ENCODE measurements around the gene LGR4.

Gene LGR4

DNA sequence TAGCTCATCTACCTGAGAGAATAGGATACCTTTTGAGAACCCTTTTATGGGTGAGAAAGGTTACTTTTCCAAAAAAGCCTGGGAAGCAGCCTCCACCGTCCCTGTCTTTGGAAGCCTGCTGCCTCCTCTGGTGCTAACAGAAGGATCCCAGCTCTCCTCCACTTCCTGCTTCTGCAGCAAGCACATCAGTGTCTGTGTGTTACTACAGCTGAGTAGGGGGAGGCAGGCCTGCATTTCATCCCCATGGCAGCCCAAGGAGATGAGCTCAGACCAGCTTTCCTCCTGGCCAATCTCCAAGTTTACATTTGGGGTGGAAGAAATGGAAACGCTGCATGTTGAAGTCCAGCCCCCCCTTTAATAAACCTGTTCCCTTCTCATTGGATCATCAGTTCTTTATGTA, 102.2 kb downstream of the LGR4 start:
- TF ChIP-seq, protein P1, sequence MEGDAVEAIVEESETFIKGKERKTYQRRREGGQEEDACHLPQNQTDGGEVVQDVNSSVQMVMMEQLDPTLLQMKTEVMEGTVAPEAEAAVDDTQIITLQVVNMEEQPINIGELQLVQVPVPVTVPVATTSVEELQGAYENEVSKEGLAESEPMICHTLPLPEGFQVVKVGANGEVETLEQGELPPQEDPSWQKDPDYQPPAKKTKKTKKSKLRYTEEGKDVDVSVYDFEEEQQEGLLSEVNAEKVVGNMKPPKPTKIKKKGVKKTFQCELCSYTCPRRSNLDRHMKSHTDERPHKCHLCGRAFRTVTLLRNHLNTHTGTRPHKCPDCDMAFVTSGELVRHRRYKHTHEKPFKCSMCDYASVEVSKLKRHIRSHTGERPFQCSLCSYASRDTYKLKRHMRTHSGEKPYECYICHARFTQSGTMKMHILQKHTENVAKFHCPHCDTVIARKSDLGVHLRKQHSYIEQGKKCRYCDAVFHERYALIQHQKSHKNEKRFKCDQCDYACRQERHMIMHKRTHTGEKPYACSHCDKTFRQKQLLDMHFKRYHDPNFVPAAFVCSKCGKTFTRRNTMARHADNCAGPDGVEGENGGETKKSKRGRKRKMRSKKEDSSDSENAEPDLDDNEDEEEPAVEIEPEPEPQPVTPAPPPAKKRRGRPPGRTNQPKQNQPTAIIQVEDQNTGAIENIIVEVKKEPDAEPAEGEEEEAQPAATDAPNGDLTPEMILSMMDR (conservative IDR thresholded peaks at IDR 0.05; ENCODE audit: low read depth, low read length), result no peak
- H3K4me3 ChIP-seq (ENCODE audit: low read length), result no peak overlapping the region
- DNase-seq (ENCODE audit: low read depth), result no peak

DNA sequence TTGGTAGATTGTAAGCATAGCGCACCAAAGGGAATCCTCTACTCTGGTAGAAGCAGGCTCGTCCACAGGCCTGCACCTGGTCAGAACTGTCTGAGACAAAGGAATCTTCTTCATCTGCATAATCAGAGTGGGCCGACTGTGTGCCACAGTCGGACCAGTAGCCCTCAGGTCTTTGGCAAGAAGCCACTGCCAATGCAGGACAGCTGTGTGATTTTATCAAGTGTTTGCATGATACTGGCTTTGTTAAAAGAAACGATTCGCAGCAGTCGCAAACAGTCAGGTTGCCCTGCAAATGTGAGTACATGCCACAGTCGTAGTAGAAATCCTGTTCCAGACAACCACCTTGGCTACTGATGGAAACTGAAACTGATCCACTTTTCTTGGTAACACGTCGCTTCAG, 104.7 kb downstream of the LGR4 start:
- H3K4me3 ChIP-seq (ENCODE audit: low read length), result no peak overlapping the region
- TF ChIP-seq, protein P1 (conservative IDR thresholded peaks at IDR 0.05; ENCODE audit: low read depth, low read length), result no peak
- DNase-seq (ENCODE audit: low read depth), result no peak

DNA sequence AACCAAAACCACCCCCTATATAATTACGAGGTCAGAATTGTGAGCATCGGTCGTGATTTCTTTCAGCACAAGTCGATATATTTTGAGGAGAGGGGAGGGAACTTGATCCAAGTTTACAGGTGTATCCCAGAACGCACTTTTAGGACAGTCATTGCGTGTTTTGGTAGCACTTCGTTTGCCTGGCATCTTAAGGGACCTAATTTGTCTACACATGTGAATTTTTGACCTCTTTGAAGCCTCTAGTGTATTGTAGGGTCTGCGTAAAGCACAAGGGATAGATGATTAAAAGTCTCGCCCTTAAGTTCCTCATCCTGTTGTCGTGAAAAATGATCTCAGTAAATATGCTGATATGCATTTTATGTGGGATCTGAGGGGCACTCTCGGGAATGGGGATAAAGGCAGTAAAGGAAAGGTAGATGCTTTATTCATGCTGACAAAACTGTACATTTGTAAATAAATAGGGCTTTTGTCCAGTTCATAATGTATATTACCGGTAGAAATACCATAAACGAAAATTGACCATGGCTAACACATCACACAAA, 108.9 kb downstream of the LGR4 start:
- H3K4me3 ChIP-seq (ENCODE audit: low read length), result peak overlapping the region; percentile 84
- DNase-seq (ENCODE audit: low read depth), result no peak
- TF ChIP-seq, protein P1 (conservative IDR thresholded peaks at IDR 0.05; ENCODE audit: low read depth, low read length), result no peak

DNA sequence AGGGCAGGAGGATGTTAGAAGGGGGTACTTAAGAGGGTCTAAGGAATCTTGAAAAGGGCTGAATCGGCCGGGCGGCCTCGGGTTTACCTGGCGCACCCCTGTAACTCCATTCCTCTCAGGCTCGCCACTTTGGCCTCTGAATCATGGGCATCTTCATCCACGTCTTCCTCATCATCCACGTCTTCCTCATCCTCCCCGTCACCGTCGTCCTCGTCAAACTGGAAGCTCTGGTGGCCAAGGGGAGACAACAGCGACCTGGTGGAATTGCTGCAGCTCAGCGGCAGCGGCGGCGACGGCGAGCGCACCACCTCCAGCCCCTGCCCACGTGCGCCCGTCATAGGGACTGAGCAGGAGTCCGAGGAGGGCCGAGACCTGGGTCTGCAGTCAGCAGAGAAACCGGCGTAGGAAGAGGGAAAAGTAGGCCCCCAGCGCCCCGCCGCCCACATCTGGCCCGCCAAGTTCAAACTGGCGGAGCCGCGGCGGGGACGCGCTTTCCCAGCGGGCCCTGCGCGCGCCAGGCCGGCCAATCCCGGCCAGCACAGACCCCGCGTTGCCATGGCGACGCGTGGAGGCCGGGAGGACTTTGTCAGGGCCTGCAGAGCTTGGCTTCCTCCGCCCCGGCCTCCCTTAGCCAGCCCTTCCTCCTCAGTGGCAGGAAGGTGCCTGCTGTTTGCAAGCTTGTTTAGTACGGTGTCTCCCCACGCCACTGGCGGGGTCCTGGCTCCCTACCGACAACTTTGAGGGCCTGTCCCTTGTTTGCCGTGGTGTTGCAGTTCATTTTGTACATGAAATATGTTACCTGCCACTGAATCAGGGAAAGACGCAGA, 109.6 kb downstream of the LGR4 start, which contains the start of gene CCDC34:
Gene CCDC34 (minus strand): TSS at position 467 of the 827 bp plus-strand sequence. CDS start 21 bp downstream, at position 446.
- TF ChIP-seq, protein P1 (conservative IDR thresholded peaks at IDR 0.05; ENCODE audit: low read depth, low read length), result no peak
- peak; percentile 72 for DNase-seq (ENCODE audit: low read depth)
- H3K4me3 ChIP-seq (ENCODE audit: low read length), result peak within 1 kb of the TSS; percentile 84

DNA sequence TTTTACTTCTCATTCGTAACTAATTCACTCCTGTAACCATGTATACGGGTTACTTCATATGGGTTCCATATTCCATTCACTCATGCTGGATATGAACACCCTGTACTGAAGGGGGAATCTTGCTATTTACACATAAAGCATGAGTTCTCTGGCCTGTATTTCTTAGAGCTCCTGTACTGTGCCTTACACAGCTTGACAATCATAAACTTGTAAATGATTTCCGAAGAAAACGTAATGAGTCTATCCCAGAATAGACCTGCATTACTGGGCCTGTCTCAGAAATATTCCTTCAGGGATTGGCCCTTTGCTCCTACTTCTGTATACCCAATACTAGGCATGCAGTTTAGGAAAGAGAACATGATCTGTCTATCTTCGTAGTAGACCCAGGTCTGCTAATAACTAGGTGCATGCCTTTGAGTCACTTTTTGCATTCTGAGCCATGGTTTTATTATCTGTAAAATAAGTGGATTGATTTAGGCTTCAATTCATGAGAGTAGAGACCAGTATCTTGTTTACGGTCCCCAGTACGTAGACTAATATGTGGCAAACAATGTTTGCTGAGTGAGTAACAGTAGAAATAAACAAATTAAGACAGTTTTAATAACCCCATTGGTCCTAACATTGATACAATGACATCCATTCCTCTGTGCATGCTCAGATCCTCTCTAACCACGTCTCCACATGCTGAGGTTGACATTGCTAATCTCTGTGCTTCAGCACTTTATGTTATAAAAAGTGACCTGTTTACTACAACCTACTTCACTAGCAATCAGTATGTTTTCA, 110.8 kb downstream of the LGR4 start:
- H3K4me3 ChIP-seq (ENCODE audit: low read length), result peak overlapping the region; percentile 84
- DNase-seq (ENCODE audit: low read depth), result no peak
- TF ChIP-seq, protein P1 (conservative IDR thresholded peaks at IDR 0.05; ENCODE audit: low read depth, low read length), result no peak

DNA sequence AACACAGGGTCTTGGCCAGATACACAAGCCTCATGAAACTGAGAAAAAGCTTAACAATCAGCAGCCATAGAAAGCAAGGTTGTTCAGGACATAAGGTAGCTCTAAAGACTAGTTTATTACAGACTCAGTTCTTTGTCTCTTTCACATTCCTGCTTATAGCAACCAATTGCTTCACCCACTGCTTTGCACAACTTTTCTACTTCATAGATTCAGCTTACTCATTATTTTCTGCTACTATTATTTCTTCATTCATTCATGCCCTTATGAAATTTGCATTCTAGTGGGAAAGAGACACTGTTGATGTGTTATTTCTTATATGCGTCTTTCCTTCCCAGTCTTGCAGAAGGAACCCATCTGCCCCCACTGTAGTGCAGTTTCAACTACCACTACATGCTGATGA, 114.3 kb downstream of the LGR4 start:
- no peak overlapping the region for H3K4me3 ChIP-seq (ENCODE audit: low read length)
- DNase-seq (ENCODE audit: low read depth), result no peak
- TF ChIP-seq, protein P1 (conservative IDR thresholded peaks at IDR 0.05; ENCODE audit: low read depth, low read length), result no peak
